HepG2 (cell line): ENCODE results near the gene ZNF615. TPM values are rescaled to one million over a fixed set of nuclear protein-coding genes. Genes with fewer than 3 reads are reported as not detected.
A peak's percentile ranks its signal among the peaks of the same experiment; 100 is the strongest.
"Not testable (repeated sequence)": the region's sequence is repeated elsewhere in the genome, so short reads cannot be mapped to it uniquely, and the experiment has no call there.

Experiments
- ARNTL ChIP-seq: sonication (generic); formaldehyde crosslinking; IDR thresholded peaks from 2 replicates; pipeline ENCODE4 v1.4.0; 2020; ENCODE audit warnings: mild to moderate bottlenecking, missing genetic modification reagents
- FOSL2 ChIP-seq: sonication (generic); formaldehyde crosslinking; IDR thresholded peaks from 2 replicates; pipeline ENCODE4 v1.4.0; 2020; ENCODE audit warnings: missing genetic modification reagents
- FOXP1 ChIP-seq, 2 experiments: fragments of 450-650 bp in 1 of 2; IDR thresholded peaks; 2 replicates each; pipeline ENCODE4 v1.6.1; 2017 to 2018; ENCODE audit warnings: antibody characterized with exemption in 1 of 2
- GFI1 ChIP-seq: sonication (generic); formaldehyde crosslinking; IDR thresholded peaks from 2 replicates; pipeline ENCODE4 v1.5.0; 2020; ENCODE audit warnings: missing genetic modification reagents, mild to moderate bottlenecking, borderline replicate concordance
- HDAC1 ChIP-seq: sonication (generic); formaldehyde crosslinking; IDR thresholded peaks from 2 replicates; pipeline ENCODE4 v1.5.1; 2020; ENCODE audit warnings: mild to moderate bottlenecking, missing genetic modification reagents
- IRF2 ChIP-seq: IDR thresholded peaks from 2 replicates; pipeline ENCODE4 v1.6.1; 2018; ENCODE audit warnings: missing genetic modification reagents, missing compliant biosample characterization
- KAT8 ChIP-seq: IDR thresholded peaks from 2 replicates; pipeline ENCODE4 v1.6.1; 2016; ENCODE audit warnings: missing genetic modification reagents, missing compliant biosample characterization
- MBD4 ChIP-seq: IDR thresholded peaks from 2 replicates; pipeline ENCODE4 v1.6.1; 2012; ENCODE audit warnings: low read length, inconsistent platforms, borderline replicate concordance
- NR2F6 ChIP-seq, 2 experiments: IDR thresholded peaks; 2 replicates each; pipeline ENCODE4 v1.6.1; 2016; ENCODE audit warnings: antibody characterized with exemption in 1 of 2, mild to moderate bottlenecking in 1 of 2
- PAWR ChIP-seq: sonication (generic); formaldehyde crosslinking; IDR thresholded peaks from 2 replicates; pipeline ENCODE4 v1.4.0; 2020; ENCODE audit warnings: missing genetic modification reagents, mild to moderate bottlenecking, borderline replicate concordance
- SOX5 ChIP-seq: IDR thresholded peaks from 2 replicates; pipeline ENCODE4 v1.6.1; 2016; ENCODE audit warnings: borderline replicate concordance
- SP140L ChIP-seq: sonication (generic); formaldehyde crosslinking; IDR thresholded peaks from 2 replicates; pipeline ENCODE4 v1.4.0; 2020; ENCODE audit warnings: missing genetic modification reagents, borderline replicate concordance
- TBX2 ChIP-seq: sonication (generic); formaldehyde crosslinking; IDR thresholded peaks from 2 replicates; pipeline ENCODE4 v1.5.0; 2020; ENCODE audit warnings: missing genetic modification reagents, mild to moderate bottlenecking, borderline replicate concordance
- YEATS4 ChIP-seq: sonication (generic); formaldehyde crosslinking; IDR thresholded peaks from 2 replicates; pipeline ENCODE4 v1.4.0; 2020; ENCODE audit warnings: missing genetic modification reagents, borderline replicate concordance
- ZFY ChIP-seq: sonication (generic); formaldehyde crosslinking; IDR thresholded peaks from 2 replicates; pipeline ENCODE4 v1.4.0; 2020; ENCODE audit warnings: missing genetic modification reagents
- ZNF230 ChIP-seq: sonication (generic); formaldehyde crosslinking; IDR thresholded peaks from 2 replicates; pipeline ENCODE4 v1.4.0; 2020; ENCODE audit warnings: mild to moderate bottlenecking, missing genetic modification reagents
- polyA plus RNA-seq, 8 experiments: library from polyadenylated mRNA; depleted of rRNA in 3 of 8; stranded (reverse) in 7 of 8; unstranded in 1 of 8; fragments of >200 nt; fragmentation: Illumina TruSeq in 4 of 8; extraction: Trizol in 4 of 8; gene quantifications; 2 replicates each; pipeline versions ENCODE4 v1.2.1 to v1.2.3, GENCODE V29; 2011 to 2016; ENCODE audit warnings: low read depth in 4 of 8, missing spikeins in 1 of 8, mixed read lengths in 1 of 8; ENCODE audit not compliant: insufficient read depth in 1 of 8
- total RNA-seq, 5 experiments: library from RNA; depleted of rRNA; stranded (reverse); fragments of >200 nt; fragmentation: Illumina TruSeq; extraction: Trizol; gene quantifications; 2 replicates each; pipeline ENCODE4 v1.2.3, GENCODE V29; 2016; ENCODE audit warnings: low read depth in 1 of 5
- TF ChIP-seq, protein P1 (sequence below): IDR thresholded peaks from 2 replicates; pipeline ENCODE4 v1.6.1; 2012; ENCODE audit warnings: inconsistent platforms
- TF ChIP-seq, protein P2 (sequence below): sonication (generic); formaldehyde crosslinking; IDR thresholded peaks from 2 replicates; pipeline ENCODE4 v1.4.0; 2020; ENCODE audit warnings: missing genetic modification reagents
- TF ChIP-seq, protein P3 (sequence below): IDR thresholded peaks from 2 replicates; pipeline ENCODE4 v1.6.1; 2016; ENCODE audit warnings: mild to moderate bottlenecking
- TF ChIP-seq, protein P4 (sequence below): sonication (generic); formaldehyde crosslinking; IDR thresholded peaks from 2 replicates; pipeline ENCODE4 v1.5.1; 2020; ENCODE audit warnings: mild to moderate bottlenecking, moderate library complexity, missing genetic modification reagents

The ZNF615 gene
- total and polyA plus RNA-seq, 2 of the 13 experiments (the other 11 are each of a cell fraction or from before 2014, with no cell fraction given) = 5.2 to 7.8 TPM

DNA sequence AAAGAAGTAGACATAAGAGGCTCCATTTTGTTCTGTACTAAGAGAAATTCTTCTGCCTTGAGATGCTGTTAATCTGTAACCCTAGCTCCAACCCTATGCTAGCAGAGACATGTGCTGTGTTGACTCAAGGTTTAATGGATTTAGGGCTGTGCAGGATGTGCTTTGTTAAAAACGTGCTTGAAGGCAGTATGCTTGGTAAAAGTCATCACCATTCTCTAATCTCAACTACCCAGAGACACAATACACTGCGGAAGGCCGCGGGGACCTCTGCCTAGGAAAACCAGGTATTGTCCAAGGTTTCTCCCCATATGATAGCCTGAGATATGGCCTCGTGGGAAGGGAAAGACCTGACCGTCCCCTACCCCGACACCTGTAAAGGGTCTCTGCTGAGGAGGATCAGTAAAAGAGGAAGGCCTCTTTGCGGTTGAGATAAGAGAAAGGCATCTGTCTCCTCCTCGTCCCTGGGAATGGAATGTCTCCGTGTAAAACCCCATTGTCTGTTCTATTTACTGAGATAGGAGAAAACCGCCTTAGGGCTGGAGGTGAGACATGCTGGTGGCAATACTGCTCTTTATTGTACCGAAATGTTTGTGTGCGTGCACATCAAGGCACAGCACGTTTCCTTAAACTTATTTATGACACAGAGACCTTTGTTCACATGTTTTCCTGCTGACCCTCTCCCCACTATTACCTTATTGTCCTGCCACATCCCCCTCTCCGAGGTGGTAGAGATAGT is 18.4 kb upstream of the ZNF615 start (continued):
- TF ChIP-seq YEATS4 (peak; percentile 71; the same call in 1 of the 2 replicates), FOSL2 (0 out of 2 replicates have a peak, but pooled peaks have one; percentile 12), MBD4 (peak; percentile 57; the same call in 1 of the 2 replicates), KAT8 (0 out of 2 replicates have a peak, but pooled peaks have one; percentile 32), PAWR (CRISPR knock-in tag) (0 out of 2 replicates have a peak, but pooled peaks have one; percentile 46), GFI1 (CRISPR knock-in tag) (peak; percentile 44; the same call in 1 of the 2 replicates), HDAC1 (CRISPR knock-in tag) (peak; percentile 42), FOXP1 (CRISPR knock-in tag; IDR thresholded peaks at IDR 0.05) (peak; percentile 38; the same call in 1 of the 2 replicates), IRF2 (CRISPR knock-in tag) (peak; percentile 68; the same call in 1 of the 2 replicates), ARNTL (CRISPR knock-in tag) (peak; percentile 57), TBX2 (peak; percentile 58), SP140L (CRISPR knock-in tag) (0 out of 2 replicates have a peak, but pooled peaks have one; percentile 32), ZFY (CRISPR knock-in tag) (peak; percentile 55; the same call in 1 of the 2 replicates), ZNF230 (CRISPR knock-in tag) (peak; percentile 29; the same call in 1 of the 2 replicates), NR2F6 (IDR thresholded peaks at IDR 0.05) (0 out of 2 replicates have a peak, but pooled peaks have one; percentile 31), NR2F6 (CRISPR knock-in tag; IDR thresholded peaks at IDR 0.05) (peak; percentile 25; the same call in 1 of the 2 replicates), SOX5 (peak; percentile 89; the same call in 1 of the 2 replicates)
- TF ChIP-seq, protein P1, sequence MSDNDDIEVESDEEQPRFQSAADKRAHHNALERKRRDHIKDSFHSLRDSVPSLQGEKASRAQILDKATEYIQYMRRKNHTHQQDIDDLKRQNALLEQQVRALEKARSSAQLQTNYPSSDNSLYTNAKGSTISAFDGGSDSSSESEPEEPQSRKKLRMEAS = peak; percentile 68
- not testable (repeated sequence) for TF ChIP-seq FOXP1 (IDR thresholded peaks at IDR 0.05)
- TF ChIP-seq, protein P2, sequence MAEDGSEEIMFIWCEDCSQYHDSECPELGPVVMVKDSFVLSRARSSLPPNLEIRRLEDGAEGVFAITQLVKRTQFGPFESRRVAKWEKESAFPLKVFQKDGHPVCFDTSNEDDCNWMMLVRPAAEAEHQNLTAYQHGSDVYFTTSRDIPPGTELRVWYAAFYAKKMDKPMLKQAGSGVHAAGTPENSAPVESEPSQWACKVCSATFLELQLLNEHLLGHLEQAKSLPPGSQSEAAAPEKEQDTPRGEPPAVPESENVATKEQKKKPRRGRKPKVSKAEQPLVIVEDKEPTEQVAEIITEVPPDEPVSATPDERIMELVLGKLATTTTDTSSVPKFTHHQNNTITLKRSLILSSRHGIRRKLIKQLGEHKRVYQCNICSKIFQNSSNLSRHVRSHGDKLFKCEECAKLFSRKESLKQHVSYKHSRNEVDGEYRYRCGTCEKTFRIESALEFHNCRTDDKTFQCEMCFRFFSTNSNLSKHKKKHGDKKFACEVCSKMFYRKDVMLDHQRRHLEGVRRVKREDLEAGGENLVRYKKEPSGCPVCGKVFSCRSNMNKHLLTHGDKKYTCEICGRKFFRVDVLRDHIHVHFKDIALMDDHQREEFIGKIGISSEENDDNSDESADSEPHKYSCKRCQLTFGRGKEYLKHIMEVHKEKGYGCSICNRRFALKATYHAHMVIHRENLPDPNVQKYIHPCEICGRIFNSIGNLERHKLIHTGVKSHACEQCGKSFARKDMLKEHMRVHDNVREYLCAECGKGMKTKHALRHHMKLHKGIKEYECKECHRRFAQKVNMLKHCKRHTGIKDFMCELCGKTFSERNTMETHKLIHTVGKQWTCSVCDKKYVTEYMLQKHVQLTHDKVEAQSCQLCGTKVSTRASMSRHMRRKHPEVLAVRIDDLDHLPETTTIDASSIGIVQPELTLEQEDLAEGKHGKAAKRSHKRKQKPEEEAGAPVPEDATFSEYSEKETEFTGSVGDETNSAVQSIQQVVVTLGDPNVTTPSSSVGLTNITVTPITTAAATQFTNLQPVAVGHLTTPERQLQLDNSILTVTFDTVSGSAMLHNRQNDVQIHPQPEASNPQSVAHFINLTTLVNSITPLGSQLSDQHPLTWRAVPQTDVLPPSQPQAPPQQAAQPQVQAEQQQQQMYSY = 0 out of 2 replicates have a peak, but pooled peaks have one; percentile 30
- TF ChIP-seq, protein P3, sequence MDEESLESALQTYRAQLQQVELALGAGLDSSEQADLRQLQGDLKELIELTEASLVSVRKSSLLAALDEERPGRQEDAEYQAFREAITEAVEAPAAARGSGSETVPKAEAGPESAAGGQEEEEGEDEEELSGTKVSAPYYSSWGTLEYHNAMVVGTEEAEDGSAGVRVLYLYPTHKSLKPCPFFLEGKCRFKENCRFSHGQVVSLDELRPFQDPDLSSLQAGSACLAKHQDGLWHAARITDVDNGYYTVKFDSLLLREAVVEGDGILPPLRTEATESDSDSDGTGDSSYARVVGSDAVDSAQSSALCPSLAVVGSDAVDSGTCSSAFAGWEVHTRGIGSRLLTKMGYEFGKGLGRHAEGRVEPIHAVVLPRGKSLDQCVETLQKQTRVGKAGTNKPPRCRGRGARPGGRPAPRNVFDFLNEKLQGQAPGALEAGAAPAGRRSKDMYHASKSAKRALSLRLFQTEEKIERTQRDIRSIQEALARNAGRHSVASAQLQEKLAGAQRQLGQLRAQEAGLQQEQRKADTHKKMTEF (CRISPR knock-in tag) = peak; percentile 26; the same call in 1 of the 2 replicates
- TF ChIP-seq, protein P4, sequence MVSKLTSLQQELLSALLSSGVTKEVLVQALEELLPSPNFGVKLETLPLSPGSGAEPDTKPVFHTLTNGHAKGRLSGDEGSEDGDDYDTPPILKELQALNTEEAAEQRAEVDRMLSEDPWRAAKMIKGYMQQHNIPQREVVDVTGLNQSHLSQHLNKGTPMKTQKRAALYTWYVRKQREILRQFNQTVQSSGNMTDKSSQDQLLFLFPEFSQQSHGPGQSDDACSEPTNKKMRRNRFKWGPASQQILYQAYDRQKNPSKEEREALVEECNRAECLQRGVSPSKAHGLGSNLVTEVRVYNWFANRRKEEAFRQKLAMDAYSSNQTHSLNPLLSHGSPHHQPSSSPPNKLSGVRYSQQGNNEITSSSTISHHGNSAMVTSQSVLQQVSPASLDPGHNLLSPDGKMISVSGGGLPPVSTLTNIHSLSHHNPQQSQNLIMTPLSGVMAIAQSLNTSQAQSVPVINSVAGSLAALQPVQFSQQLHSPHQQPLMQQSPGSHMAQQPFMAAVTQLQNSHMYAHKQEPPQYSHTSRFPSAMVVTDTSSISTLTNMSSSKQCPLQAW (CRISPR knock-in tag) = peak; percentile 28; the same call in 1 of the 2 replicates
